Liver (tissue), 9 donors: ENCODE data around the gene ZNF460. TPM values are rescaled to one million over a fixed set of nuclear protein-coding genes. Genes with fewer than 3 reads are reported as not detected.

Experiments used
- DNase-seq: peaks from one replicate; pipeline ENCODE4 v3.0.0-alpha.2; 2017; ENCODE audit warnings: low spot score
- H3K27ac ChIP-seq, 2 donors: one replicate each; pipeline ENCODE4 v1.7.0; 2013; ENCODE audit warnings: inconsistent platforms in 2 of 2, low read length in 2 of 2, control low read depth in 1 of 2, low read depth in 1 of 2, mild to moderate bottlenecking in 1 of 2
- H3K27me3 ChIP-seq, 4 donors: one replicate each; pipeline versions ENCODE4 v1.6.1 to v1.7.0; 2013; ENCODE audit warnings: low read length in 3 of 4, inconsistent platforms in 1 of 4, mild to moderate bottlenecking in 1 of 4, moderate library complexity in 1 of 4; ENCODE audit not compliant: control insufficient read depth in 4 of 4, insufficient read depth in 4 of 4
- H3K36me3 ChIP-seq, 4 donors: one replicate each; pipeline versions ENCODE4 v1.6.1 to v1.7.0; 2013; ENCODE audit warnings: low read length in 3 of 4, mild to moderate bottlenecking in 3 of 4, low read depth in 1 of 4, moderate library complexity in 1 of 4; ENCODE audit not compliant: control insufficient read depth in 4 of 4, insufficient read depth in 3 of 4
- H3K4me1 ChIP-seq, 4 donors: one replicate each; pipeline versions ENCODE4 v1.6.1 to v1.7.0; 2013; ENCODE audit warnings: low read length in 3 of 4, mild to moderate bottlenecking in 3 of 4, moderate library complexity in 1 of 4; ENCODE audit not compliant: control insufficient read depth in 4 of 4, insufficient read depth in 4 of 4
- H3K4me3 ChIP-seq, 3 donors: one replicate each; pipeline versions ENCODE4 v1.6.1 to v1.7.0; 2013; ENCODE audit warnings: low read length in 3 of 3, control low read depth in 1 of 3, low read depth in 1 of 3, mild to moderate bottlenecking in 1 of 3
- H3K9ac ChIP-seq, 2 donors: one replicate each; pipeline ENCODE4 v1.7.0; 2013; ENCODE audit warnings: low read length in 2 of 2, mild to moderate bottlenecking in 2 of 2, moderate library complexity in 2 of 2, control low read depth in 1 of 2, low read depth in 1 of 2
- H3K9me3 ChIP-seq, 4 donors: one replicate each; pipeline versions ENCODE4 v1.6.1 to v1.7.0; 2013; ENCODE audit warnings: low read length in 3 of 4; ENCODE audit not compliant: control insufficient read depth in 4 of 4
- EGR1 ChIP-seq, 2 donors: IDR thresholded peaks; 2 replicates each; pipeline ENCODE4 v1.6.1; 2016 to 2018; ENCODE audit warnings: antibody characterized with exemption in 2 of 2, low read depth in 2 of 2
- FOXA1 ChIP-seq: IDR thresholded peaks from 2 replicates; pipeline ENCODE4 v1.6.1; 2016; ENCODE audit warnings: antibody characterized with exemption
- FOXA2 ChIP-seq: IDR thresholded peaks from 2 replicates; pipeline ENCODE4 v1.6.1; 2016; ENCODE audit warnings: antibody characterized with exemption
- GABPA ChIP-seq, 2 donors: IDR thresholded peaks in 1 of 2; conservative IDR thresholded peaks in 1 of 2; 2 replicates each; pipeline ENCODE4 v1.6.1; 2016; ENCODE audit warnings: antibody characterized with exemption in 2 of 2, mild to moderate bottlenecking in 1 of 2, moderate library complexity in 1 of 2
- HNF4A ChIP-seq, 2 donors: conservative IDR thresholded peaks; 2 replicates each; pipeline ENCODE4 v1.6.1; 2016; ENCODE audit warnings: antibody characterized with exemption in 2 of 2, mild to moderate bottlenecking in 2 of 2
- HNF4G ChIP-seq: IDR thresholded peaks from 2 replicates; pipeline ENCODE4 v1.6.1; 2016; ENCODE audit warnings: antibody characterized with exemption
- JUND ChIP-seq, 2 donors: IDR thresholded peaks; 2 replicates each; pipeline ENCODE4 v1.6.1; 2016; ENCODE audit warnings: antibody characterized with exemption in 2 of 2
- MAX ChIP-seq: IDR thresholded peaks from 2 replicates; pipeline ENCODE4 v1.6.1; 2016; ENCODE audit warnings: antibody characterized with exemption
- NR2F2 ChIP-seq: IDR thresholded peaks from 2 replicates; pipeline ENCODE4 v1.6.1; 2016; ENCODE audit warnings: antibody characterized with exemption
- RAD21 ChIP-seq, 2 donors: IDR thresholded peaks; 2 replicates each; pipeline ENCODE4 v1.6.1; 2016; ENCODE audit warnings: antibody characterized with exemption in 2 of 2, mild to moderate bottlenecking in 2 of 2
- REST ChIP-seq: IDR thresholded peaks from 2 replicates; pipeline ENCODE4 v1.6.1; 2016; ENCODE audit warnings: antibody characterized with exemption, mild to moderate bottlenecking
- RXRA ChIP-seq, 2 donors: IDR thresholded peaks; 2 replicates each; pipeline ENCODE4 v1.6.1; 2017 to 2018; ENCODE audit warnings: antibody characterized with exemption in 2 of 2, mild to moderate bottlenecking in 1 of 2
- SP1 ChIP-seq: IDR thresholded peaks from 2 replicates; pipeline ENCODE4 v1.6.1; 2018; ENCODE audit warnings: antibody characterized with exemption, mild to moderate bottlenecking
- TAF1 ChIP-seq: conservative IDR thresholded peaks from 2 replicates; pipeline ENCODE4 v1.6.1; 2016; ENCODE audit warnings: antibody characterized with exemption, mild to moderate bottlenecking
- YY1 ChIP-seq: IDR thresholded peaks from 2 replicates; pipeline ENCODE4 v1.6.1; 2016; ENCODE audit warnings: antibody characterized with exemption, mild to moderate bottlenecking
- WGBS: extraction: QIAGEN DNeasy Blood & Tissue Kit; methylation state at CpG from one replicate; pipeline ENCODE4 v1.1.7; 2013; 5-methylcytosine and 5-hydroxymethylcytosine counted together
- polyA plus RNA-seq, 2 donors: library from polyadenylated mRNA; stranded (reverse) in 1 of 2; unstranded in 1 of 2; fragments of 200-250 nt in 1 of 2; fragments of >200 nt in 1 of 2; fragmentation: Nextera tagmentation in 1 of 2; extraction: Ambion mirVana in 1 of 2; gene quantifications; one replicate each; pipeline versions ENCODE4 v1.2.1 to v1.2.3, GENCODE V29; 2013 to 2015
- total RNA-seq, 2 donors: library from RNA; depleted of rRNA; stranded (reverse); fragments of >200 nt; gene quantifications; one replicate each; pipeline ENCODE4 v1.2.3, GENCODE V29; 2014
- TF ChIP-seq, protein P1 (sequence below): IDR thresholded peaks from 2 replicates; pipeline ENCODE4 v1.6.1; 2016; ENCODE audit warnings: antibody characterized with exemption
- donor health status: healthy.
- donor health status: healthy.
- donor health status: healthy.
- donor health status: healthy.
- donor health status: healthy.

Gene ZNF460
- total and polyA plus RNA-seq, 4 donors = 0.24 to 54.4 (median 19.4) TPM

- no peak overlapping the region for H3K27ac ChIP-seq
- no peak for DNase-seq
- H3K9me3 ChIP-seq = no peaks in the 10 kb centered on the region
- H3K27me3 ChIP-seq = no peaks in the 10 kb centered on the region
- H3K4me1 ChIP-seq = peaks cover 2 to 17% (median 15%) of the 10 kb centered on the region in 4 donors
- TF ChIP-seq EGR1 (IDR thresholded peaks at IDR 0.05; ENCODE audit: low read depth in 2 of 2) (no peak), REST (no peak), RAD21 (IDR thresholded peaks at IDR 0.05) (no peak), RXRA (IDR thresholded peaks at IDR 0.05) (no peak), FOXA1 (no peak), MAX (no peak), YY1 (no peak), HNF4A (conservative IDR thresholded peaks at IDR 0.05) (no peak), GABPA (IDR thresholded peaks at IDR 0.05 in 1 of 2, conservative IDR thresholded peaks at IDR 0.05 in 1 of 2) (no peak), NR2F2 (no peak), SP1 (no peak), TAF1 (no peak)
- TF ChIP-seq, protein P1, sequence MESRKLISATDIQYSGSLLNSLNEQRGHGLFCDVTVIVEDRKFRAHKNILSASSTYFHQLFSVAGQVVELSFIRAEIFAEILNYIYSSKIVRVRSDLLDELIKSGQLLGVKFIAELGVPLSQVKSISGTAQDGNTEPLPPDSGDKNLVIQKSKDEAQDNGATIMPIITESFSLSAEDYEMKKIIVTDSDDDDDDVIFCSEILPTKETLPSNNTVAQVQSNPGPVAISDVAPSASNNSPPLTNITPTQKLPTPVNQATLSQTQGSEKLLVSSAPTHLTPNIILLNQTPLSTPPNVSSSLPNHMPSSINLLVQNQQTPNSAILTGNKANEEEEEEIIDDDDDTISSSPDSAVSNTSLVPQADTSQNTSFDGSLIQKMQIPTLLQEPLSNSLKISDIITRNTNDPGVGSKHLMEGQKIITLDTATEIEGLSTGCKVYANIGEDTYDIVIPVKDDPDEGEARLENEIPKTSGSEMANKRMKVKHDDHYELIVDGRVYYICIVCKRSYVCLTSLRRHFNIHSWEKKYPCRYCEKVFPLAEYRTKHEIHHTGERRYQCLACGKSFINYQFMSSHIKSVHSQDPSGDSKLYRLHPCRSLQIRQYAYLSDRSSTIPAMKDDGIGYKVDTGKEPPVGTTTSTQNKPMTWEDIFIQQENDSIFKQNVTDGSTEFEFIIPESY = no peak
- no peak overlapping the region for H3K9ac ChIP-seq
- WGBS = 85% methylated on average over 5 of the region's 5 CpGs
- H3K4me3 ChIP-seq = no peak overlapping the region
- H3K36me3 ChIP-seq = peaks cover 6 to 51% (median 35%) of the 10 kb centered on the region in 4 donors
Observed at GRCh38 chr19:57244513-57244912, 35.8 kb upstream of the ZNF460 start.

- no peak for DNase-seq
- H3K36me3 ChIP-seq = peaks cover 6 to 53% (median 37%) of the 10 kb centered on the region in 4 donors
- 99% methylated on average over 5 of the region's 5 CpGs for WGBS
Observed at GRCh38 chr19:57245066-57245465, 35.2 kb upstream of the ZNF460 start.

GRCh38 chr19:57245959-57246358, 34.3 kb upstream of the ZNF460 start:
- no peak for DNase-seq
- TF ChIP-seq, protein P1 = no peak
- no peak for TF ChIP-seq MAX
- TF ChIP-seq SP1 = no peak
- TF ChIP-seq JUND (IDR thresholded peaks at IDR 0.05) = no peak
- TF ChIP-seq NR2F2 = no peak
- no peak for TF ChIP-seq REST
- TF ChIP-seq FOXA2 = no peak
- TF ChIP-seq RXRA (IDR thresholded peaks at IDR 0.05) = no peak
- no peak for TF ChIP-seq TAF1
- TF ChIP-seq RAD21 (IDR thresholded peaks at IDR 0.05) = no peak
- no peak for TF ChIP-seq HNF4G
- Histone ChIP-seq H3K4me1 (peaks cover 0 to 15% (median 14%) of the 10 kb centered on the region in 4 donors), H3K4me3 (no peak overlapping the region), H3K9me3 (peaks cover 0 to 2% (median 0%) of the 10 kb centered on the region in 4 donors), H3K36me3 (peaks cover 8 to 61% (median 45%) of the 10 kb centered on the region in 4 donors), H3K9ac (no peak overlapping the region), H3K27me3 (no peaks in the 10 kb centered on the region), H3K27ac (no peak overlapping the region)
- WGBS = 74% methylated on average over 6 of the region's 6 CpGs

More at GRCh38 chr19:57245066-57245465, 35.2 kb upstream of the ZNF460 start:
- Histone ChIP-seq H3K27me3 (no peaks in the 10 kb centered on the region), H3K4me3 (no peak overlapping the region), H3K27ac (no peak overlapping the region), H3K9ac (no peak overlapping the region), H3K4me1 (peaks cover 0 to 17% (median 14%) of the 10 kb centered on the region in 4 donors), H3K9me3 (no peaks in the 10 kb centered on the region)
- no peak for TF ChIP-seq RAD21 (IDR thresholded peaks at IDR 0.05)
- TF ChIP-seq NR2F2 = no peak
- no peak for TF ChIP-seq JUND (IDR thresholded peaks at IDR 0.05)
